NCI-H748 (cell line): ENCODE measurements around the gene STPG4.
A peak's percentile ranks its signal among the peaks of the same experiment; 100 is the strongest.

Experiments
- DNase-seq: peaks from one replicate; lab custom pipeline; 2025; ENCODE audit not compliant: unreplicated experiment; lab: John Stamatoyannopoulos, UW

STPG4 gene

GRCh38 chr2:47073217-47073616 is 81.9 kb downstream of the STPG4 start:
- no peak for DNase-seq

GRCh38 chr2:47072728-47073191 is 82.3 kb downstream of the STPG4 start:
- DNase-seq, result no peak

GRCh38 chr2:47072018-47072691 is 83.0 kb downstream of the STPG4 start:
- DNase-seq, result peak; percentile 7

- DNase-seq, result no peak
These were observed 83.9 kb downstream of the STPG4 start for GRCh38 chr2:47070920-47071824.

GRCh38 chr2:47070155-47070919 is 84.8 kb downstream of the STPG4 start:
- DNase-seq, result no peak

DNA sequence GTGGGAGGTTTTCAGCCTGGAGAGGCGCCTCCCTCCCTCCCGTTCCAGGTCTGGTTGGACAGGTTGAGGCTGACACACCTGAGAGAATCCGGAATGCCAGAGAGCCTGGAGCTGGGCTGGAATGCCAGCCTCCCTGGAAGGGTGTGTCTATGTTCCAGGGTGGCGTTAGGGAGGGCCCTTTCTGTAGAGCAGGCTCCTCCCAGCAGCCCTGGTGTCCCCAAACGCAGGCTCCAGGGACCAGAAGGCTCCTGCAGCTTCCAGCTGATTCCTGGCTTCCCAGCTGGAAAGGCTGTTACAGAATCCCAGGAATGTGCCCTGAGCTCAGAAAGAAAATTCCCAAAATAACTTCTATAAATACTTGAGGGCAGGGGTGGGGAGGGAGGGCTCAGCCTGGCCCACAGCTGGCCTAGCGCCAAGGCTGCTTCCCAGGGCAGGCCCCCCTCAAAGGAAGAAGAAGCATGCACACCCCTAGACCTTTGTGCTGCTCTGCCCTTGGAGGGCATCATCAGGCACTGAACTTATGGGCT is 85.4 kb downstream of the STPG4 start:
- no peak for DNase-seq

GRCh38 chr2:47068981-47069627 is 86.0 kb downstream of the STPG4 start:
- no peak for DNase-seq

- no peak for DNase-seq
These were observed 87.2 kb downstream of the STPG4 start for GRCh38 chr2:47067788-47068407.

DNA sequence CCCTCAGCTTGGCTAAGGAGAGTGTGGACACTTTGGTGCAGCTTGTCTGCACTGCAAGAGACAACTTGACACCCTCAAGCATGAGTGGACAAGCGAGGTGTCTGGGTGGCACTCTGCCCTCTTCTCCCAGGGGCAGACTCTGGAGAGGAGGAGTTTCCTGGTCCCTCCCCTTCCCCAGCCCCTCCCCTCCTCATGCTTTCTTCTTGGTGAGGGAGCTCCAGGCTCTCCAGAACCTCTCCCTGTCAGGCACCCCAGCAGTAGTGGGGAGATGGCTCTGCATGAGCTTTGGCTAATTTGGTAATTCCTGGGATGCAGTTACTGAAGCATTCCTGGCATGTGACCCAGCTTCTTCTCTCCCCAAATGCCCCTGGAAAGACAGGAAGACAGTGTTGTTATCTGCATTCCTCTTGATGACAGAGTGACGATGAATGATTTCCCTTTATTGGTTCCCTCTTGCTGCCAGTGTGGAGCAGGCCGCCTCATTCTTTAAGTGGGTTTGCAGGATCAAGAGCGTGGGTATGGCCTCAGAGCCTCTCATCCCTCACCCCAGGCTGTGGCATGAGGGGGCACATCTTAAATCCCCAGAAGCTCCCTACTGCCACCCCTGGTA is 89.2 kb downstream of the STPG4 start:
- DNase-seq, result no peak

- DNase-seq, result no peak
These were observed 89.8 kb downstream of the STPG4 start for GRCh38 chr2:47065343-47065742.

- DNase-seq, result no peak
These were observed 91.0 kb downstream of the STPG4 start for GRCh38 chr2:47064106-47064505.

GRCh38 chr2:47063538-47063930 is 91.6 kb downstream of the STPG4 start:
- no peak for DNase-seq

- no peak for DNase-seq
These were observed 92.2 kb downstream of the STPG4 start for GRCh38 chr2:47062681-47063537.

DNA sequence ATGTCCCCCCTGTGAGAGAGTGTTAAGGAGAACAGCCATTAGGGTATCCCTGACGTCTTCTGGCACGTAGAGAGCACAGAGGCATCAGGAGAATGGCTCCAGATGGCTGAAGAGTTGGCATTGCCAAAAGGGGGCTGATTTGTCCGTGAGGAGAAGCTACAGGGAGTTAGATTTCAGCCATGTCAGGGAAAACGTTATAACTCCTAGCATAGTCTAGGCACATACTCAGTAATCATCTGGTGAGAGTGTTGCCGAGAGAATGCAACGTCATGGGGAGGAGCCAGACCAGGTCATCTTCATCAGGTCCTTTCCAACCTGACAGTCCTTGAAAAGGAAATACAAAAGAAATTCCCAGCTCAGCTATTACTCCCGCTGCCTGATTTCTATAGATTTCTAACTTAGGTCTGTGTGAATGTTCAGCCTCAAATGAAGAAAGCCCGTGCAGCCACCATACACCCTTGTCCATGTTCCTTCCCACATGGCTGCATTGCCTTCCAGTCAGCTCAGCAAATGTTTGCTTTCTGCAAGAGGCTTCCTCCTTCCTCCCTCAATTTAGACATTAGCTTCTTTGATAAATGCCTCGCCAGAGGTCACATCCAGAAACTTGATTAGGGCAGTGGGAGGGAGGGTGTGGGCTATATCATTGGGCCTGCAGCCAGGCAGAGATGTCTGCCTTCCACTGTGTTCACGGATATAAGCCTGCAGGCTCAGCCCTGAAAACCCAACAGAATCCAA is 93.0 kb downstream of the STPG4 start:
- DNase-seq, result no peak

DNA sequence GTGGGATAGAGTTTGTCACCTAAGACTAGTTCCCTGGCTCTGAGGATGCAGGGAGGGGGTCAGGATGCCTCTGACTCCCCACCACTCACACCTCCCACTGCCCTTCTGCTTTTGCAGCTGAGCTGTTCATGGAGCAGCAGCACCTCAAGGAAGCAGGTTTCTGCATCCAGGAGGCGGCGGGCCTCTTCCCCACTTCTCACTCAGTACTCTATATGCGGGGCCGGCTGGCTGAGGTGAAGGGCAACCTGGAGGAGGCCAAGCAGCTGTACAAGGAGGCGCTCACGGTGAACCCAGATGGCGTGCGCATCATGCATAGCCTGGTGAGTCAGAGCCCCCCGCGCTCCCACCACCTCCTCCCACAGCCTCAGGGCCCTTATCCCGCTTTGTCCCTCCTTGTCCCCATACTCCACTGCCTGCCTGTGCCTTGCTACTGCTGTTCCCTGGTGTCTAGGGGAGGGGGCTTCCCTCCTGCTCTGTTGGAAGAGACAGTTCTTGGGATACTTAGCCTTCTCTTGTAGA is 94.4 kb downstream of the STPG4 start:
- DNase-seq, result no peak

DNA sequence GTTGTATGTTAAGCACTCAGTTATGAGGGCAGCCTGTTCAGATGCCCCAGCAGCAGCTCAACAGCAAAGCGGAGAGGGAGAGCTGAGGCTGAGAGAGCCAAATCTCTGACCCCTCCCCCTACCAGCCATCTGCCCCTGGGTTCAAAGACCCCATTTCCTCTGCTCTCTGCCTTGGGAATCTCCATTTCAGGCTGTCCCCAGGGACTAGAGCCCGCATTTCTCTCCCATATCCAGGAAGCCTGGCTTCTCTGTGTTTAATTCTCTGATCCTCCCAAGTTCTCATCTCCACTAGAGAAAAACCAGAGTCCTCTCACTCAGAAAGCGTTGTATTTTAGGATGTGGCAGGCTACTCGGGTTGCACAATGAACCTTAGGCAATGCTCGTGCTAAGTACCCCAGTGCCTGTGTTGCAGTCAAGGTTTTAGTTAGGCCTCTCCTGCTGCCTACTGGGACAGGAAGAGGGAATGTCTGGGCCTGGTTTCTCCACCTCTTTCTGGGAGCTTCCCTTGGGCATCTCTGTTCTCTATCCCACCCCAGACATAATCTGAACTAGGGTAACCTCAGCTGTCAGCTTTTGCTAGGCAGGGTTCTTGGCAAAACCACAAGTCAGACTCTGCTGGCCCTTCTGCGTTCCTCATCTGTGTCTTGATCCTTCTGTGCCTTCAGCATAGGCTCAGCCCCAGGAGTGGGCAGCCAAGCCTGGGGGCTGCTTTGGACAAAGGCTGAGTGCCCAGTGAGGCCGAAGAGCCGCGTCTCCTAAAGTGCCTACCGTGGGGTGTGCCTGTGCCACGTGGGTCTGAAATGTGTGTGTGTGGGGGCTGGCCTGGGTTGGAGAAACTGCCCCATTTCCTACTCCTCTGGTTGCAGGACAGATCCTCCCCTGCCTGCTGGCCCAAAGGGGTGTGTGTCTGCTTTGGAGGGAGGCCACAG is 96.8 kb downstream of the STPG4 start:
- DNase-seq, result no peak

DNA sequence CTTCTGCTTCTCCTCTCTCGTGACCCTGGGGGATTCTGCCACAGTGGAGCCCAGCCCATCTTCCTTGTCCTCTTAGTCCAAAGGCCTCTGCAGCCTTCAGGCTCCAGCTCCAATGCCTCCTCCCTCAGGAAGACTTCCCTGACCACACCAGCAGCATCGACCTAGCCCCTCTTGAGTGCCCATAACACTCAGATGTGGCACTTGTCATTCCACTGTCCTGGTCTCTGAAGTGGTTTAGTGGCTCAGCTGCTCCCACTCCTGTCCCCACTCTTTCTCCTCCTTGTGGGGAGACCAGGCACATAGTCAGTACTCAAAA is 97.5 kb downstream of the STPG4 start:
- no peak for DNase-seq
